Measurements from ENCODE around the gene SPAG5. TPM values are rescaled to one million over a fixed set of nuclear protein-coding genes. Genes with fewer than 3 reads are reported as not detected.

The SPAG5 gene
- total RNA-seq, 4 donors from 2014 or later, result 1.4 to 4.9 (median 2.6) TPM

DNA sequence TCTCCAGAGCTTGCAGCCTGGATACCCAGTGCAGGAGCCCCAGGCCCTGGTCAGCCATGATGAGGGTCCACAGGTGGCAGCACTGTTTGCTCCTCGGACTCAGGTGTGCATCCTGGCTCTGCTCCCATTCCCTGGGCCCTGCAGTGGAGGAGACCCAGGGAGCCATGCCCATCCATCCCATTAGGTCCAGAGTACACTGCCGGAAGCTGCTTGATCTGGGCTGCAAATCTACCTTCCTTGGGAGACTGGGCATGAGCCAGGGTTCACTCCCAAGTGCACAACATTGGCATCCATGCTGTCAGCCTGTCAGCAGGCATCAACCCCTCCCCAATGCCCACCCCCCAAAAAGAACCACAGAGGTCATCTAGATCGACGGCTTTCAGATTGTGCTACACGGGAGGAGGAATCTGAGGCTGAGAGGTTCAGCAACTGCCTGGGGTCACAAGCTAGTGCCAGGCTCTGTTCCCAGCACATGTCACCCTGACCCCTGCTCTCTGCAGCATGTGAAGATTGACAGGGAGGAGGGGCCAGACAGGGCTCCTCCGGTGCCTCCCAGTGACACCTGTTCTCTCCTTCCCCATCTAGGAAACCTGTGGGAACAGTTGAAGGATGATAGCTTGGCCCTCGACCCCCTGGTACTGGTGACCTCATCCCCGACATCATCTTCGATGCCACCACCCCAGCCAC, 62.1 kb downstream of the SPAG5 start:
- peaks cover 17% of the 10 kb centered on the region for H3K27me3 ChIP-seq
- H3K27ac ChIP-seq, result no peak overlapping the region
- TF ChIP-seq EP300 (IDR thresholded peaks at IDR 0.05) (no peak), POLR2A (IDR thresholded peaks at IDR 0.05) (no peak), POLR2AphosphoS5 (IDR thresholded peaks at IDR 0.05) (no peak)
- TF ChIP-seq, protein P1, sequence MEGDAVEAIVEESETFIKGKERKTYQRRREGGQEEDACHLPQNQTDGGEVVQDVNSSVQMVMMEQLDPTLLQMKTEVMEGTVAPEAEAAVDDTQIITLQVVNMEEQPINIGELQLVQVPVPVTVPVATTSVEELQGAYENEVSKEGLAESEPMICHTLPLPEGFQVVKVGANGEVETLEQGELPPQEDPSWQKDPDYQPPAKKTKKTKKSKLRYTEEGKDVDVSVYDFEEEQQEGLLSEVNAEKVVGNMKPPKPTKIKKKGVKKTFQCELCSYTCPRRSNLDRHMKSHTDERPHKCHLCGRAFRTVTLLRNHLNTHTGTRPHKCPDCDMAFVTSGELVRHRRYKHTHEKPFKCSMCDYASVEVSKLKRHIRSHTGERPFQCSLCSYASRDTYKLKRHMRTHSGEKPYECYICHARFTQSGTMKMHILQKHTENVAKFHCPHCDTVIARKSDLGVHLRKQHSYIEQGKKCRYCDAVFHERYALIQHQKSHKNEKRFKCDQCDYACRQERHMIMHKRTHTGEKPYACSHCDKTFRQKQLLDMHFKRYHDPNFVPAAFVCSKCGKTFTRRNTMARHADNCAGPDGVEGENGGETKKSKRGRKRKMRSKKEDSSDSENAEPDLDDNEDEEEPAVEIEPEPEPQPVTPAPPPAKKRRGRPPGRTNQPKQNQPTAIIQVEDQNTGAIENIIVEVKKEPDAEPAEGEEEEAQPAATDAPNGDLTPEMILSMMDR (IDR thresholded peaks at IDR 0.05), result no peak
- no peaks in the 10 kb centered on the region for H3K36me3 ChIP-seq
- no peak for ATAC-seq
- WGBS, 2 donors (ENCODE audit: low coverage in 1 of 2), result 71 to 73% methylated on average over 3 of the region's 9 CpGs
- no peaks in the 10 kb centered on the region for H3K4me1 ChIP-seq
- no peaks in the 10 kb centered on the region for H3K9me3 ChIP-seq
- no peak overlapping the region for H3K4me3 ChIP-seq

DNA sequence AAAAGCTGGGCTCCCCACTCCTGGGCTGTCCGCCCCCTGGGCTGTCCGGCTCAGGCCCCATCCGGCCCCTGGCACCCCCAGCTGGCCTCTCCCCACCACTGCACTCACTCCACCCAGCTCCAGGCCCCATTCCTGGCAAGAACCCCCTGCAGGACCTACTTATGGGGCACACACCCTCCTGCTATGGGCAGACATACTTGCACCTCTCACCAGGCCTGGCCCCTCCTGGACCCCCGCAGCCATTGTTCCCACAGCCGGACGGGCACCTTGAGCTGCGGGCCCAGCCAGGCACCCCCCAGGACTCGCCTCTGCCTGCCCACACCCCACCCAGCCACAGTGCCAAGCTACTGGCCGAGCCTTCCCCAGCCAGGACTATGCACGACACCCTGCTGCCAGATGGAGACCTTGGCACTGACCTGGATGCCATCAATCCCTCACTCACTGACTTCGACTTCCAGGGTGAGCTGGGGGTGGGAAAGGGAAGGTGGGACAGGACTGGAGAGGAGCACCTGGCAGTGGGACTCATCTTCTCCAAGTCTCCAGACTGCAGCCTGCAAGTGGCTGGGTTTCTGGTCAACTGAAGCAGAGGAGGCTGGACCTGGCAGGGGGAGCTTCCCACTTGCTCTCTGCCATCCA, 64.0 kb downstream of the SPAG5 start:
- Histone ChIP-seq H3K27me3 (peaks cover 27% of the 10 kb centered on the region), H3K27ac (no peak overlapping the region), H3K36me3 (no peaks in the 10 kb centered on the region), H3K9me3 (no peaks in the 10 kb centered on the region), H3K4me1 (no peaks in the 10 kb centered on the region), H3K4me3 (no peak overlapping the region)
- ATAC-seq, result no peak
- TF ChIP-seq, protein P1 (IDR thresholded peaks at IDR 0.05), result no peak
- TF ChIP-seq EP300 (IDR thresholded peaks at IDR 0.05) (no peak), POLR2AphosphoS5 (IDR thresholded peaks at IDR 0.05) (no peak), POLR2A (IDR thresholded peaks at IDR 0.05) (no peak)
- WGBS, 2 donors (ENCODE audit: low coverage in 1 of 2), result 81 to 100% methylated on average over 1 to 6 of the region's 11 CpGs

DNA sequence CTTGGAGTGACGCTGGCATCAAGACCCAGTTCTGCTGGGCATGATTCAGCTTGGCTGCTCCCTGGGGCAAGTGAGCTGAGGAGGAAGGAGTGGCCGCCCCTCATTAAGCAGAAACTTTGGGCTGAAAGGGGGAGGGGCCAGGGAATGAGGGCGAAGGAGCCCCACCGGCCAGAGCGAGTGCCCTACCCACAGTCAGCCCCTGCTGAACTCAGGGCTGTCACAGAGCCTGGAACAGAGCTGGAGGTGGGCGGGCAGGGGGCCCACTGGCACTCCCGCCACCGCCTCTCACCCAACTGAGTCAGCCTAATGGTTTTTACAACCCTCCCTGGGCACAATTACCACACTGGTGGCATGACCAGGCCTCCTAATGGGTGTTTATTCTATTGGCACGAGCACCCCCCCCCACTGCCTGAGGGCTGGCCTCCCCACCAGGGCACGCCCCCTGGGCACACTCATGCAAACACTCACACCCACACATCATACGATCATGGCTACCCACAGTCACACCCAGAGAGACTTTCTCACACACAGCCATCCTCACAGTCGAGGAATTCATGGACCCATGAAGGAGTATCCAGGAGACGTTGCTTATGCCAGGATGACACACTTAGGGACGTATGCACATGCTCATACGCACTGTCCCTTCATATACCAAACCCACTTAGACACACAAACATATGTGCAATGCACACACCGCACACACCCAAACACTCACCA, 65.6 kb downstream of the SPAG5 start:
- Histone ChIP-seq H3K9me3 (no peaks in the 10 kb centered on the region), H3K4me3 (no peak overlapping the region), H3K27ac (no peak overlapping the region), H3K36me3 (no peaks in the 10 kb centered on the region), H3K27me3 (peaks cover 27% of the 10 kb centered on the region), H3K4me1 (no peaks in the 10 kb centered on the region)
- WGBS, 2 donors (ENCODE audit: low coverage in 1 of 2), result 64 to 88% methylated on average over 4 to 5 of the region's 16 CpGs
- TF ChIP-seq, protein P1 (IDR thresholded peaks at IDR 0.05), result no peak
- no peak for TF ChIP-seq POLR2AphosphoS5 (IDR thresholded peaks at IDR 0.05)
- ATAC-seq, result no peak

DNA sequence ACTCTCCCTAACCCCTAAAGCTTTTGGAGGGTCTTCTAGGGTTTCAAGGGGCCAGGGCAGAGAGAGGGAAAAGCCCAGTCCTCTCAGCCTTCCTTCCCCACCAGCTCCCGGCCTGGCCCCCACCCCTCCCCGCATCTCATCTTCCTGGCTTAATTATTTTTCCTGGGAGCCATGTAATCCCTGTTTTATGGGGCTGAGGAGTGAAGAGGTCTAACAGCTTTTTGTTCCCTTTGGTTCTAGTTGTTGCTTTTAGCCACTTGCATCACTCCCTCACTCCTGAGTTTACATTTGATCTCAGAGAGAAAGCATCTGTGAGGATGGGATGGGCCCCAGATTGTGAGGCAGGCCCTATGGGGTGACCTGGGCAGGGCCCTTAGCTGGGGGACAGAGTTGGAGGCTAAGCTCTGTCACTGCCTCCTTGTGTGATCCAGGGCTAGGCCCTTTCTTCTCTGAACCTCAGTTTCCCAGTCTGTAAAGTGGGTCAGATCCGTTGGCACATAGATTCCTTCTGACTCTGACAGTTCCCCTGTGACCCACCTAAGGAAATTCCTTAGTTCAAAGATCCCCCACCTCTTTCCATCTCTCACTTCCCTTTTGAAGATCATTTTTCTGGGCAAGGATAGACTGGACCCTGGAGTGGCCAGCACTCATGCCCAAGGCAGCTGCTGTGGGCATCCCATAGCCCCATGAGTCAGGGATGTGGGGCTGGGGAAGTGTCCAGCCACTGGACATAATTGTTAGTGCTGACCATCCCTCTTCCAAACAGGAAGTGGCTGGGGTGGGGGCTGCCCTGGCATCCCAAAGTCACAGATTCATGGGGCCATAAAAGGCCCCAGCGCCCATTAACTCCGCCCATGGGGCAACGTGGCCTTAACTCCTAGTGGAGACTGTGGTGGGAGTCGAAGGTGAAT, 66.5 kb downstream of the SPAG5 start:
- Histone ChIP-seq H3K27ac (no peak overlapping the region), H3K9me3 (no peaks in the 10 kb centered on the region), H3K36me3 (no peaks in the 10 kb centered on the region), H3K4me3 (no peak overlapping the region), H3K27me3 (peaks cover 27% of the 10 kb centered on the region), H3K4me1 (no peaks in the 10 kb centered on the region)
- no peak for ATAC-seq
- 40 to 100% methylated on average over 1 of the region's 7 CpGs for WGBS, 2 donors (ENCODE audit: low coverage in 1 of 2)
- TF ChIP-seq, protein P1 (IDR thresholded peaks at IDR 0.05), result no peak
- TF ChIP-seq POLR2A (IDR thresholded peaks at IDR 0.05), result no peak
- no peak for TF ChIP-seq EP300 (IDR thresholded peaks at IDR 0.05)

Data from gastroesophageal sphincter (tissue), 4 donors.